Memory B cell (primary cell): ENCODE measurements around the gene DCXR.

ENCODE experiments used
- ATAC-seq: fragments of 150-1000 bp; cut with Tn5 transposase; 2 replicates; pipeline ENCODE4 v1.10.0; 2021; ENCODE audit warnings: low read depth, mild to moderate bottlenecking, moderate library complexity
- DNase-seq, 2 donors: peaks; one replicate each; pipeline ENCODE4 v3.0.0; 2022; ENCODE audit warnings: low spot score in 2 of 2
- H3K27ac Mint-ChIP-seq: one replicate; pipeline ENCODE4 v1.8.0; 2022; ENCODE audit warnings: mild to moderate bottlenecking, moderate library complexity, mixed read lengths
- H3K27me3 Mint-ChIP-seq: one replicate; pipeline ENCODE4 v1.8.0; 2022; ENCODE audit warnings: mixed read lengths
- H3K36me3 Mint-ChIP-seq: one replicate; pipeline ENCODE4 v1.8.0; 2022; ENCODE audit warnings: mild to moderate bottlenecking, mixed read lengths
- H3K4me1 Mint-ChIP-seq: one replicate; pipeline ENCODE4 v1.8.0; 2022; ENCODE audit warnings: mixed read lengths
- H3K4me3 Mint-ChIP-seq: one replicate; pipeline ENCODE4 v1.8.0; 2022; ENCODE audit warnings: mild to moderate bottlenecking, moderate library complexity, mixed read lengths
- H3K9me3 Mint-ChIP-seq: one replicate; pipeline ENCODE4 v1.8.0; 2022; ENCODE audit warnings: mixed read lengths

The DCXR gene

GRCh38 chr17:82006468-82007227, 30.8 kb downstream of the DCXR start:
- Mint-ChIP-seq H3K4me1 (peaks cover 2% of the 10 kb centered on the region), H3K9me3 (no peaks in the 10 kb centered on the region), H3K27ac (no peak overlapping the region), H3K4me3 (no peak overlapping the region), H3K36me3 (peaks cover 3% of the 10 kb centered on the region), H3K27me3 (no peaks in the 10 kb centered on the region)
- ATAC-seq (no peak), DNase-seq (no peak)

DNA sequence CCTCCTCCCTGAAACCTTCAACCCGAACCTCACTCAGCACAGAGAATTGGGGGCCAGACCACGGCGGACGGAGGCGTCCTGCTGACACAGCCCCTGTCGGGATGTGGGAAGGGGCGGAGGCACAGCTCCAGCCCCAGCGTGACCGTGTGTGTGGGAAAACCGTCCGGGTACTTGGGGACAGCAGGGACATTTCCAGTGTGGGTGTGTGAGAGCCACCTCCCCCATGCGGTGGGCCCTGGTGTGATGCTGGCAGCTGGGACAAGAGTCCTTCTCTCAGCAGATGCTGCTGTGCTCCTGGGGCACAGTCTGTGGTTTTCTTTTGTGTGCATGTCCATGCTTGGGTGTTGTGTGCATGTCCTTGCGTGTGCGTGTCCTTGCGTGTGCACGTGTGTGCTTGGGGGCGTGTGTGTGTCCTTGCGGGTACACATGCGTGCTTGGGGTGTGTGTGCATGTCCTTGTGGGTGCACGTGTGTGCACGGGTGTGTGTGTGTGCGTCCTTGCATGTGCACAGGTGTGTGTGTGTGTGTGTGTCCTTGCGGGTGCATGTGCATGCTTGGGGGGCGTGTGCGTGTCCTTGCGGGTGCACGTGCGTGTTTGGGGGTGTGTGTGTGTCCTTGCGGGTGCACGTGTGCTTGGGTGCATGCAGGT, 31.7 kb downstream of the DCXR start:
- H3K36me3 Mint-ChIP-seq, result peaks cover 3% of the 10 kb centered on the region
- H3K4me1 Mint-ChIP-seq, result peaks cover 2% of the 10 kb centered on the region
- H3K27ac Mint-ChIP-seq, result no peak overlapping the region
- H3K27me3 Mint-ChIP-seq, result no peaks in the 10 kb centered on the region
- no peak for ATAC-seq
- no peak overlapping the region for H3K4me3 Mint-ChIP-seq
- no peak for DNase-seq
- H3K9me3 Mint-ChIP-seq, result no peaks in the 10 kb centered on the region

DNA sequence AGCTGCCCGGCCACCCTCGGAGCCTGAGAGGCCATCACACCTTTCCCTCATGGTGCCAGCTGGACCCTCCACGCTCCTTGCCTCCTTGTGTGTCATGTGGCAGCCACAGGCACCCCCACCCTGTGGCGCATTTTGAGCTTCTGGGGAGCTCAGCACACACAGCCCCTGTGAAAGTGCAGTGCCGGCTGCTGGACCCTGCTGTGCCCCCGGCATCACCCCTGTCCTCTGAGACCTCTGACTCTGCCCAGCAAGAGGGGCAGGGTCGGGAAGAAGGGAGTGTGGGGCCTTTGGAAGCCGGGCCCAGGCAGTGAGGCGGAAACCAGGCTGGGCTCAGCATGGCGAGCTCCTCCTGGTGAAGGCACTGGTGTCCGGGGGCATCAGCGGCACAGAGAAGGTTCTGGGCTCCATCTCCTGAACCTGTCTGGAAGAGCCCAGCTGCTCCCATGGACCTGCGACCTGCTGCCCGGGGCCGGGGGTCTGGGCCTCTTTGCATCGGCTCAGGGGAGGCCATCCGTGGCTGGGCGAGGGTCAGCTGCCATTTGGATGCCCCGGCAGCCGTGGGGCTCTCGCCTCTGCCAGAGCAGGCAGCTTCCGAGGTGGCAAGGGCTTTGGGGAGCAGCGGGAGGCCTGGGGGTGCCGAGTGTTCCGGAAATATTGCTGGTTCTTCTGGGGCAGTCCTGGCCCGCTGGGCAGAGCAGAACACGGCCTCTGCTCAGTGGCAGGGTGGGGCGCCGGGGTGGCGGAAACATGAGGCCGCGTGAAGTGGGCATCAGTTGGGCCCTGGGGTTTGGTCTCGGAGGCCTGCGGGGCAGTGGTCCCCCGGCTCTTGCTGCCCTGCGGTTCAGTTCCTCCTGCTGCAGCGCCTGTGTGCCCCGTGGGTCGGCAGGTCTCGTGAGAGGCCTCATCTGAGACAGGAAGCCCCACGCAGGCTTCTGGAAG, 32.7 kb downstream of the DCXR start:
- Mint-ChIP-seq H3K27me3 (no peaks in the 10 kb centered on the region), H3K36me3 (peaks cover 3% of the 10 kb centered on the region), H3K9me3 (no peaks in the 10 kb centered on the region), H3K27ac (no peak overlapping the region), H3K4me3 (no peak overlapping the region), H3K4me1 (peaks cover 2% of the 10 kb centered on the region)
- ATAC-seq, result no peak
- DNase-seq, result no peak

GRCh38 chr17:82003411-82004381, 33.8 kb downstream of the DCXR start:
- Mint-ChIP-seq H3K9me3 (no peaks in the 10 kb centered on the region), H3K27ac (no peak overlapping the region), H3K4me1 (peaks cover 2% of the 10 kb centered on the region), H3K4me3 (no peak overlapping the region), H3K36me3 (no peaks in the 10 kb centered on the region), H3K27me3 (no peaks in the 10 kb centered on the region)
- no peak for ATAC-seq
- DNase-seq, result no peak

DNA sequence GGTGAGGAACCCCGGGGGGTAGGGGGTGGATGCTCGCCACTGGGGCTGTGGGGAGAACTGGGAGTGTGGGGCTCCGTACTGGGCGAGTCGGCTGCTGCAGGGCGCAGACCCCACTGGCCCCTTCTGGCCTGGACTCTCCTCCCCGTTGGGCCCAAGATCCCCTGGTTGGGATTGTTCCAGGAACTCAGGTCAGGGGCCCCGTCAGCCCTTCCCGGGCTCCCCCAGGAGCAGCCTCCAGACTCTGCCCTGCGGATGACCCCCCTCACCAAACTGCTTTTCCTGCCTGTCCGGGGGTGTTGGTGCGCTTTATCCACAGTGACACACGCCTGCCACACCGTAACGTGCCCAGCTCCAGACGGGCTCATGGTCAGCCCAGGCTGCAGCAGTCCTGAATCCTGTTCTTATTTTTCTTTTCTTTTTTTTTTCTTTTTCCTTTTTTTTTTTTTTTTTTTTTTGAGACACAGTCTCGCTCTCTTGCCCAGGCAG, 35.9 kb downstream of the DCXR start:
- no peak for ATAC-seq
- H3K27me3 Mint-ChIP-seq, result no peaks in the 10 kb centered on the region
- H3K4me1 Mint-ChIP-seq, result no peaks in the 10 kb centered on the region
- H3K9me3 Mint-ChIP-seq, result no peaks in the 10 kb centered on the region
- no peak overlapping the region for H3K27ac Mint-ChIP-seq
- DNase-seq, result no peak
- no peak overlapping the region for H3K4me3 Mint-ChIP-seq
- H3K36me3 Mint-ChIP-seq, result peaks cover 3% of the 10 kb centered on the region

DNA sequence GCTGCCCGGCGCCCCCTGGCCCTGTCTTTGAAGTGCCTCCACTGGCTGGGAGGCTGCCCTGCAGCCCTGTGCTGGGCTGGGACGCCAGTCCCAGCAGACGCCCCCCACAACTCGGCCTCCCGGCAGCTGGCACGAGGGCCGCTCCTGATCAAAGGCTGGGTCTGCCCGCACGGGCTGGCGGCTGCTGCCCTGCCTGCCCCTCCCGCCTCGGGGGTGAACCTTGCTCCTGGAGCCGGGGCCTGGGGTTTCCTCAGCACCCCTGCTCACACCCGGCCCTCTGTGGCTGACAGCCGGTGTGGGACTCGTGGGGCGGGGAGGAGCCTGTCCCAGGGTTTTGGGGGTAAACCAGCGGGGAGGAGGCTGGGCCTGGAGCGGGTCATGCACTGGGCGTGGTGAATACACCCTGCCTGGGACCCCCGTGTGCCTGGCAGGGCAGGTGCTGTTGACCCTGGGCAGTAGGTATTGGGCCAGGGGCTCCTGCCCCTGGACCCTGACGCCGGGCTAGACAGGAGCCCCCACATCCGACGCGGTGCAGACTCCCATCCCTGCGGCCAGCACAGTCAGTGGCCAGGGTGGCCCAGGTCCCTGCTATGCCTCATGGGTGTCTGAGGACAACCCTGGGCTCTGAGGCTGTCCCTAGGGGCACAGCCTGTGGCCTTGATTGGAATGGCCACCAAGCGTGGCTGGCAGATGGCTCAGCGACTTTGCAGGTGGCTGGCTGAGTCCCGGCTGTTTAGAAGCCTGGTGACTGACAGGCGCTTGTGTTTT, 36.5 kb downstream of the DCXR start:
- Mint-ChIP-seq H3K27me3 (no peaks in the 10 kb centered on the region), H3K36me3 (peaks cover 6% of the 10 kb centered on the region), H3K9me3 (no peaks in the 10 kb centered on the region), H3K27ac (no peak overlapping the region), H3K4me1 (no peaks in the 10 kb centered on the region), H3K4me3 (no peak overlapping the region)
- ATAC-seq (no peak), DNase-seq (no peak)

DNA sequence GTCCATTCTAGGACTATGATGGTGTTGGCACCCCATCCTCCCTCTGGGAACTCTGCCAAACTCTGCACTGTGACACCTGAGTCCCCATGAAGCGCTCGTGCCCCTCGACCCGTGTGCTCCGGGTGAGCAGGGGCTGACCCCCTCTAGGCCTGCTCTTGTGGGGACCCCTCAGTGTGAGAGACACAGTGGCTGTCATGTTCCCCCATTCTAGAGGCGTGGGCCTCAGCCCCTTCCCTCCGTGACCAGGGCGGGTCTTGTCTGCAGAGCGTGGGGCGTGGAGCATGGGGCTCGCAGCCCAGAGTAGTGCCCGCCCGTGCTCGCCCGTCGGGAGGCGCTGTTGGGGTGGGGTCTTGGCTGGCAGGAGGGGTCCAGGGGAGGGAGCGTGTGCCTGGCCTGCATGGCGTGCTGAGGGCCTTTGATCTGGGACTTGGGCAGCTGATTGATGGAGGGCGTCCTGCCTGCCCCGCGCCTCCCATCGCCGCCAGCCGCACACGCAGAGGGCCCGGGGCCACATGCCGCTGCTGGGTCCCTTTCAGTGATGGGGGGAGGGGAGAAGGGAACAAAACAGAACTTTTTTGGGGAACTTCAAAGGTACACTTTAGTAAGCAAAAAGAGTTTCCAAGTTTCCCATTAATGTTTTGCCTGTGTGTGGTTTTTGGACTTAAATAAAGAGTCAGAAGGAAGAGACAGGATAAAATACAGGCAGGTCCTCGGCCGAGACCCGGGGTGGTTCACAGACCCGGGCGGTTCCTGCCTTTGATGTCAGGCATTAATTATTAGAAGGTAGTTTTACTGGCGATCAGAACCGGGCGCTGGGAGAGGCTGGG, 37.3 kb downstream of the DCXR start:
- H3K36me3 Mint-ChIP-seq, result peaks cover 7% of the 10 kb centered on the region
- no peak overlapping the region for H3K4me3 Mint-ChIP-seq
- H3K27me3 Mint-ChIP-seq, result no peaks in the 10 kb centered on the region
- ATAC-seq, result no peak
- no peak for DNase-seq
- no peak overlapping the region for H3K27ac Mint-ChIP-seq
- no peaks in the 10 kb centered on the region for H3K4me1 Mint-ChIP-seq
- H3K9me3 Mint-ChIP-seq, result no peaks in the 10 kb centered on the region

- no peaks in the 10 kb centered on the region for H3K27me3 Mint-ChIP-seq
- no peaks in the 10 kb centered on the region for H3K4me1 Mint-ChIP-seq
- ATAC-seq (no peak), DNase-seq (no peak)
- H3K27ac Mint-ChIP-seq, result no peak overlapping the region
- no peak overlapping the region for H3K4me3 Mint-ChIP-seq
- H3K36me3 Mint-ChIP-seq, result peaks cover 7% of the 10 kb centered on the region
- H3K9me3 Mint-ChIP-seq, result no peaks in the 10 kb centered on the region
Measured at GRCh38 chr17:81999587-81999975, 37.9 kb downstream of the DCXR start.

DNA sequence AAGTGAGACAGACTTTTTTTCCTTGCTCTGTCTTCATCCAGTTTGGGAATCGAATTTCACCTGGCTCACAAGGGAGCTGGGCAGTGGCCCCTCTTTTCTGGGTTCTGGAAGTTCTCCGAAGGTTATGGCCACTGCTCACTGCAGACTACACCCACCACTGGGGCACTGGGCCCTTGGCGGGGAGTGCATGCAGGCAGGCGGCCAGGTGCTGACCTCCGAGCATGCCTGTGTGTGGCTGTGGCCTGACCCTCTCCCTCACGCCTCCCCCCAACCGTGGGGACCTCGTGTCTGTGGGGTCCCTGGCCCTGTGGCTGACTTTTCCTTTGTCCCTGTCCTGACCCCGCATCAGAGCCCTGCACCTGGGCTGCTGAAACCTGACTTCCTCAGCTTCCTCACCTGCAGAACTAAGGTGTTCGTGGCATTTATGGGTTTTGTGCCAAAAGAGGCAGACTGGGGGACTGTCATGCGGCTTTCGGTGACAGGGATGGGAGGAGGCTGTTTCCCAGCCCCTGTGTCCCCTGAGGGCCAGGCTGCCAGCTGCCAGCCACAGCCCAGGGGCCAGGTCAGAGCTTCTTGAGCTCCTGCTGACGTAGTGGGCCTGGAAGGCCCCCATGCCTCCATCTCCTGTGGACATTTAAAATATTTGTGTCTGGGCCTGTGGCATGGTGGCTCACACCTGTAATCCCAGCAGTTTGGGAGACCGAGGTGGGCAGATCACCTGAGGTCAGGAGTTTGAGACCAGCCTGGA, 38.6 kb downstream of the DCXR start:
- no peaks in the 10 kb centered on the region for H3K27me3 Mint-ChIP-seq
- peaks cover 7% of the 10 kb centered on the region for H3K36me3 Mint-ChIP-seq
- H3K4me3 Mint-ChIP-seq, result no peak overlapping the region
- H3K4me1 Mint-ChIP-seq, result no peaks in the 10 kb centered on the region
- H3K9me3 Mint-ChIP-seq, result no peaks in the 10 kb centered on the region
- no peak overlapping the region for H3K27ac Mint-ChIP-seq
- no peak for DNase-seq
- ATAC-seq, result no peak

GRCh38 chr17:81998212-81998611, 39.3 kb downstream of the DCXR start:
- H3K27ac Mint-ChIP-seq, result no peak overlapping the region
- H3K4me3 Mint-ChIP-seq, result no peak overlapping the region
- no peaks in the 10 kb centered on the region for H3K4me1 Mint-ChIP-seq
- no peak for ATAC-seq
- DNase-seq, result no peak
- H3K9me3 Mint-ChIP-seq, result no peaks in the 10 kb centered on the region
- no peaks in the 10 kb centered on the region for H3K27me3 Mint-ChIP-seq
- H3K36me3 Mint-ChIP-seq, result peaks cover 7% of the 10 kb centered on the region

GRCh38 chr17:81996757-81997441, 40.6 kb downstream of the DCXR start:
- no peak overlapping the region for H3K4me3 Mint-ChIP-seq
- peaks cover 7% of the 10 kb centered on the region for H3K36me3 Mint-ChIP-seq
- H3K27me3 Mint-ChIP-seq, result no peaks in the 10 kb centered on the region
- DNase-seq (no peak), ATAC-seq (no peak)
- no peaks in the 10 kb centered on the region for H3K4me1 Mint-ChIP-seq
- no peak overlapping the region for H3K27ac Mint-ChIP-seq
- no peaks in the 10 kb centered on the region for H3K9me3 Mint-ChIP-seq
